OCI-LY3 (cell line): ENCODE data around the gene ZNF267.

Experiments
- H2AFZ ChIP-seq: fragments of 200-600, 300-600 bp; shearing (Covaris generic); 2 replicates; pipeline ENCODE4 v1.6.0; 2014; ENCODE audit warnings: antibody characterized with exemption, low read depth, low read length
- H3K27ac ChIP-seq: fragments of 200-600, 300-600 bp; sonication (generic); 2 replicates; pipeline ENCODE4 v1.5.1; 2014; ENCODE audit warnings: mild to moderate bottlenecking, low read length, moderate library complexity, mixed read lengths
- H3K27me3 ChIP-seq: fragments of 200-600, 300-600 bp; sonication (generic); 2 replicates; pipeline ENCODE4 v1.6.1; 2014; ENCODE audit warnings: low read depth, low read length, mixed read lengths
- H3K36me3 ChIP-seq: fragments of 200-600, 300-600 bp; sonication (generic); replicated peaks from 2 replicates; pipeline ENCODE3; 2014; ENCODE audit warnings: low read depth, low read length, mixed read lengths
- H3K4me1 ChIP-seq: fragments of 300-600, 200-600 bp; sonication (generic); 2 replicates; pipeline ENCODE4 v1.6.1; 2014; ENCODE audit warnings: low read length, mixed read lengths
- H3K4me2 ChIP-seq: fragments of 200-600, 300-600 bp; sonication (generic); 2 replicates; pipeline ENCODE4 v1.6.1; 2014; ENCODE audit warnings: low read length, mixed read lengths
- H3K4me3 ChIP-seq: fragments of 300-600, 200-600 bp; sonication (generic); 2 replicates; pipeline ENCODE4 v1.5.1; 2014; ENCODE audit warnings: antibody characterized with exemption, mild to moderate bottlenecking, low read length, moderate library complexity
- H3K79me2 ChIP-seq: fragments of 300-600, 200-600 bp; shearing (Covaris generic); 2 replicates; pipeline ENCODE4 v1.6.1; 2014; ENCODE audit warnings: mild to moderate bottlenecking, low read length, mixed read lengths
- H3K9ac ChIP-seq: fragments of 300-600, 200-600 bp; shearing (Covaris generic); 2 replicates; pipeline ENCODE4 v1.6.0; 2014; ENCODE audit warnings: mild to moderate bottlenecking, low read length, moderate library complexity
- H3K9me3 ChIP-seq: fragments of 200-600, 300-600 bp; shearing (Covaris generic); 2 replicates; pipeline ENCODE4 v1.6.1; 2014; ENCODE audit warnings: low read length, mixed read lengths; ENCODE audit not compliant: insufficient read depth
- H4K20me1 ChIP-seq: fragments of 200-600, 300-600 bp; sonication (generic); 2 replicates; pipeline ENCODE4 v1.6.1; 2016; ENCODE audit warnings: low read length, mixed read lengths; ENCODE audit not compliant: insufficient read depth
- CTCF ChIP-seq: fragments of 200-600, 300-600 bp; sonication (generic); IDR thresholded peaks from 2 replicates; pipeline ENCODE4 v1.5.1; 2014; ENCODE audit warnings: antibody characterized with exemption, low read length, low read depth
- EZH2phosphoT487 ChIP-seq: fragments of 200-600 bp; shearing (Covaris generic); IDR thresholded peaks from 2 replicates; pipeline ENCODE4 v1.6.1; 2018; ENCODE audit warnings: antibody characterized with exemption, mixed run types, low read depth

The ZNF267 gene

GRCh38 chr16:31860508-31860907, 13.1 kb upstream of the ZNF267 start:
- Histone ChIP-seq H3K4me1 (no peaks in the 10 kb centered on the region), H3K9ac (no peak overlapping the region), H3K4me3 (no peak overlapping the region), H3K36me3 (no peaks in the 10 kb centered on the region), H2AFZ (no peak overlapping the region), H3K79me2 (no peaks in the 10 kb centered on the region), H3K27me3 (peaks cover 32% of the 10 kb centered on the region), H3K27ac (no peak overlapping the region), H3K4me2 (no peak overlapping the region), H4K20me1 (no peaks in the 10 kb centered on the region), H3K9me3 (no peaks in the 10 kb centered on the region)
- TF ChIP-seq EZH2phosphoT487 (no peak), CTCF (no peak)

- TF ChIP-seq EZH2phosphoT487: no peak
- TF ChIP-seq CTCF: no peak
- Histone ChIP-seq H4K20me1 (no peaks in the 10 kb centered on the region), H3K27me3 (peaks cover 32% of the 10 kb centered on the region), H3K9me3 (no peaks in the 10 kb centered on the region), H3K4me3 (no peak overlapping the region), H3K36me3 (no peaks in the 10 kb centered on the region), H2AFZ (no peak overlapping the region), H3K27ac (no peak overlapping the region), H3K9ac (no peak overlapping the region), H3K4me2 (no peak overlapping the region), H3K4me1 (no peaks in the 10 kb centered on the region), H3K79me2 (no peaks in the 10 kb centered on the region)
Measured at GRCh38 chr16:31861455-31861854, 12.2 kb upstream of the ZNF267 start.

GRCh38 chr16:31862761-31863160, 10.8 kb upstream of the ZNF267 start:
- H3K79me2 ChIP-seq: no peaks in the 10 kb centered on the region
- H4K20me1 ChIP-seq: no peaks in the 10 kb centered on the region
- no peak overlapping the region for H3K9ac ChIP-seq
- peaks cover 28% of the 10 kb centered on the region for H3K27me3 ChIP-seq
- no peak overlapping the region for H2AFZ ChIP-seq
- no peak overlapping the region for H3K4me3 ChIP-seq
- H3K9me3 ChIP-seq: no peaks in the 10 kb centered on the region
- no peak overlapping the region for H3K27ac ChIP-seq
- H3K36me3 ChIP-seq: no peaks in the 10 kb centered on the region
- no peak overlapping the region for H3K4me2 ChIP-seq
- TF ChIP-seq EZH2phosphoT487 (no peak), CTCF (no peak)
- no peaks in the 10 kb centered on the region for H3K4me1 ChIP-seq

GRCh38 chr16:31868164-31868563, 5.4 kb upstream of the ZNF267 start:
- peaks cover 29% of the 10 kb centered on the region for H3K4me1 ChIP-seq
- no peak for TF ChIP-seq CTCF
- TF ChIP-seq EZH2phosphoT487: no peak
- H3K79me2 ChIP-seq: peaks cover 3% of the 10 kb centered on the region; the same call in 1 of the 2 replicates
- peaks cover 16% of the 10 kb centered on the region for H3K27me3 ChIP-seq
- H3K9me3 ChIP-seq: no peaks in the 10 kb centered on the region
- no peaks in the 10 kb centered on the region for H4K20me1 ChIP-seq
- H2AFZ ChIP-seq: no peak overlapping the region
- peak overlapping the region; percentile 91 for H3K4me2 ChIP-seq
- no peak overlapping the region for H3K9ac ChIP-seq
- H3K36me3 ChIP-seq: no peaks in the 10 kb centered on the region
- H3K4me3 ChIP-seq: no peak overlapping the region
- no peak overlapping the region for H3K27ac ChIP-seq
